ENCODE results near the gene LCE3B. TPM values are rescaled to one million over a fixed set of nuclear protein-coding genes. Genes with fewer than 3 reads are reported as not detected.

The LCE3B gene
- polyA plus RNA-seq, 1 of the 3 experiments (the other 2 are of a cell fraction) = not detected

- no peak for TF ChIP-seq PBX3 (IDR thresholded peaks at IDR 0.05)
- TF ChIP-seq FOSL2 (IDR thresholded peaks at IDR 0.05; ENCODE audit: borderline replicate concordance, low read depth) = no peak
- TF ChIP-seq IRF3 (IDR thresholded peaks at IDR 0.05; ENCODE audit: low read depth, low read length) = no peak
Observed at GRCh38 chr1:152654110-152654509, 40.5 kb downstream of the LCE3B start (continued).

- Histone ChIP-seq H3K9me3 (no peaks in the 10 kb centered on the region), H4K20me1 (ENCODE audit: insufficient read depth) (no peaks in the 10 kb centered on the region), H3K4me3 (ENCODE audit: low read depth in 2 of 2, low read length in 1 of 2) (no peak overlapping the region), H3K4me2 (no peak overlapping the region), H3K27me3 (ENCODE audit: insufficient read depth) (no peaks in the 10 kb centered on the region), H3K4me1 (ENCODE audit: control insufficient read depth in 1 of 2, insufficient read depth in 2 of 2, low read depth in 1 of 2, low read length in 1 of 2) (no peaks in the 10 kb centered on the region), H3K36me3 (replicated peaks in 1 of 2; ENCODE audit: control insufficient read depth in 1 of 2, insufficient read depth in 2 of 2, low read length in 1 of 2) (no peaks in the 10 kb centered on the region), H3F3A (replicated peaks; ENCODE audit: insufficient read depth) (peaks cover 6% of the 10 kb centered on the region), H2AFZ (ENCODE audit: low read depth) (no peak overlapping the region), H3K9ac (no peak overlapping the region), H3K79me2 (ENCODE audit: insufficient read depth) (no peaks in the 10 kb centered on the region), H3K27ac (ENCODE audit: low read depth in 2 of 2, low read length in 1 of 2) (no peak overlapping the region), H3K9me2 (no peaks in the 10 kb centered on the region)
- no peak for TF ChIP-seq CHD2 (IDR thresholded peaks at IDR 0.05; ENCODE audit: low read length, partially characterized antibody)
- ChIA-PET CTCF (interaction anchor here (4.9 kb wide), 1 partner anchor 15 kb away, joined by 37 read pairs; no protein-coding TSS in a partner anchor), POLR2A (no interaction called here)
- DNase-seq = no peak
- no CpG with 5 or more reads among the region's 2 CpGs for WGBS (ENCODE audit: low lambda C conversion rate)
Observed at GRCh38 chr1:152656459-152656858, 42.8 kb downstream of the LCE3B start.

DNA sequence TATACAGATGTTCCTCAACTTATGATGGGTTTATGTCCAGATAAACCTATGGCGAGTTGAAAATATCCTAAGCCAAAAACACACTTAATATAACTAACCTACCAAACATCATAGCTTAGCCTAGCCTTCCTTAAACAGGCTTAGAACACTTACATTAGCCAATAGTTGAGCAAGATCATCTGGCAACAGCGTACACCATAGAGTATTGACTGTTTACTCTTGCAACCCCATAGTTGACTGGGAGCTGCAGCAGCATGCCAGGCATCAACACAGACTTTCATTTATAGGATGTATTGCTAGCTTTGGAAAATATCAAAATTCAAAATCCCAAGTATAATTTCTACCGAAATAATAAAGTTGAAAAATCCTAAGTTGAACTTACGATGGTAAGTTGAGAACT lies 44.1 kb downstream of the LCE3B start:
- Histone ChIP-seq H3K79me2 (ENCODE audit: insufficient read depth) (no peaks in the 10 kb centered on the region), H3K4me3 (ENCODE audit: low read depth in 2 of 2, low read length in 1 of 2) (no peak overlapping the region), H3K36me3 (replicated peaks in 1 of 2; ENCODE audit: control insufficient read depth in 1 of 2, insufficient read depth in 2 of 2, low read length in 1 of 2) (no peaks in the 10 kb centered on the region), H3K4me2 (no peak overlapping the region), H3K9ac (no peak overlapping the region), H3F3A (replicated peaks; ENCODE audit: insufficient read depth) (peaks cover 6% of the 10 kb centered on the region), H3K27ac (ENCODE audit: low read depth in 2 of 2, low read length in 1 of 2) (no peak overlapping the region), H3K4me1 (ENCODE audit: control insufficient read depth in 1 of 2, insufficient read depth in 2 of 2, low read depth in 1 of 2, low read length in 1 of 2) (no peaks in the 10 kb centered on the region), H3K27me3 (ENCODE audit: insufficient read depth) (no peaks in the 10 kb centered on the region), H3K9me3 (no peaks in the 10 kb centered on the region), H3K9me2 (no peaks in the 10 kb centered on the region), H4K20me1 (ENCODE audit: insufficient read depth) (no peaks in the 10 kb centered on the region), H2AFZ (ENCODE audit: low read depth) (no peak overlapping the region)
- 4% methylated on average over 4 of the region's 4 CpGs for WGBS (ENCODE audit: low lambda C conversion rate)
- ChIA-PET POLR2A (no interaction called here), CTCF (interaction anchor here (0.6 kb wide), 1 partner anchor 780 kb away, joined by 3 read pairs; no protein-coding TSS in a partner anchor)
- TF ChIP-seq JUND (IDR thresholded peaks at IDR 0.05) (no peak), SMC3 (IDR thresholded peaks at IDR 0.05; ENCODE audit: low read depth, low read length) (no peak), CHD2 (IDR thresholded peaks at IDR 0.05; ENCODE audit: low read length, partially characterized antibody) (no peak), SIN3A (IDR thresholded peaks at IDR 0.05; ENCODE audit: borderline replicate concordance, low read depth, low read length) (no peak), IRF3 (IDR thresholded peaks at IDR 0.05; ENCODE audit: low read depth, low read length) (no peak), EP300 (IDR thresholded peaks at IDR 0.05; ENCODE audit: borderline replicate concordance in 1 of 2, low read depth in 1 of 2, low read length in 1 of 2) (no peak), GATA2 (CRISPR knock-in tag; IDR thresholded peaks at IDR 0.05) (no peak)
- DNase-seq = no peak

Measured in SK-N-SH (cell line).